Bronchial epithelial cell (primary cell): ENCODE data around the gene UPP1. TPM values are rescaled to one million over a fixed set of nuclear protein-coding genes. Genes with fewer than 3 reads are reported as not detected.
A peak's percentile ranks its signal among the peaks of the same experiment; 100 is the strongest.

Source experiments
- DNase-seq: peaks from one replicate; pipeline ENCODE4 v3.0.0-alpha.2; 2010; ENCODE audit warnings: low read depth
- FAIRE-seq: peaks from 2 replicates; lab custom pipeline; 2011; peaks lifted over from hg19 to GRCh38; lab: Jason Lieb, UNC
- H3K27me3 ChIP-seq: 2 replicates; pipeline ENCODE4 v1.5.1; 2011; ENCODE audit warnings: low read length; ENCODE audit not compliant: control insufficient read depth, insufficient read depth
- H3K36me3 ChIP-seq: 2 replicates; pipeline ENCODE4 v1.5.1; 2011; ENCODE audit warnings: low read length; ENCODE audit not compliant: control insufficient read depth, insufficient read depth
- H3K4me3 ChIP-seq: 2 replicates; pipeline ENCODE4 v1.5.1; 2011; ENCODE audit warnings: mild to moderate bottlenecking, low read depth, low read length, control low read depth
- total RNA-seq: library from RNA; depleted of rRNA; stranded (reverse); fragments of >200 nt; gene quantifications from 2 replicates; pipeline ENCODE4 v1.2.1, GENCODE V29; 2014
- TF ChIP-seq, protein P1 (sequence below): IDR thresholded peaks from 2 replicates; pipeline ENCODE4 v1.5.1; 2011; ENCODE audit warnings: mild to moderate bottlenecking, moderate library complexity, low read length, control low read depth, inconsistent platforms; ENCODE audit not compliant: insufficient read depth, severe bottlenecking

UPP1 gene
- total RNA-seq, 1 donor from 2014 or later = 762 TPM

DNA sequence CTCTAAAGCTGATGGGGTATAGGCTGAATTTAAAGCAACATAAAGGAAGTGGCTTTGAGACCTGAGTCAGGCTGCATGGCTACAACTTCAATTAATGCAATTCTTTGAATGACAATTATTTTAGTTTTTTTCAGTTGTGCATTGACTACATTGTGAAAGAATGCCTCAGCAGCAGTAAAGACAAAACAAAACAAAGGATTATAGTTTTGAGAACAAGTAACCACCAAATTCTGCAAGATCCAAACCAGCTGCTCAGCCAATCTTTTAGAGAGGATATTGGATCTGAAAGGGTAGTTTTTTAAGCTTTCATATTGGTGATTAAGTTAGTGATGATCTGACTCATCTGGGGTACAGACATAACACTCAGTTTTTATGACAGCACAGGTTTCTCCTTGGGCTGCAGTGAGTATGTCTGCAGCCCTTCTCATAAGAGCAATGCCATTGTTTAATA is 41.6 kb downstream of the UPP1 start:
- TF ChIP-seq, protein P1, sequence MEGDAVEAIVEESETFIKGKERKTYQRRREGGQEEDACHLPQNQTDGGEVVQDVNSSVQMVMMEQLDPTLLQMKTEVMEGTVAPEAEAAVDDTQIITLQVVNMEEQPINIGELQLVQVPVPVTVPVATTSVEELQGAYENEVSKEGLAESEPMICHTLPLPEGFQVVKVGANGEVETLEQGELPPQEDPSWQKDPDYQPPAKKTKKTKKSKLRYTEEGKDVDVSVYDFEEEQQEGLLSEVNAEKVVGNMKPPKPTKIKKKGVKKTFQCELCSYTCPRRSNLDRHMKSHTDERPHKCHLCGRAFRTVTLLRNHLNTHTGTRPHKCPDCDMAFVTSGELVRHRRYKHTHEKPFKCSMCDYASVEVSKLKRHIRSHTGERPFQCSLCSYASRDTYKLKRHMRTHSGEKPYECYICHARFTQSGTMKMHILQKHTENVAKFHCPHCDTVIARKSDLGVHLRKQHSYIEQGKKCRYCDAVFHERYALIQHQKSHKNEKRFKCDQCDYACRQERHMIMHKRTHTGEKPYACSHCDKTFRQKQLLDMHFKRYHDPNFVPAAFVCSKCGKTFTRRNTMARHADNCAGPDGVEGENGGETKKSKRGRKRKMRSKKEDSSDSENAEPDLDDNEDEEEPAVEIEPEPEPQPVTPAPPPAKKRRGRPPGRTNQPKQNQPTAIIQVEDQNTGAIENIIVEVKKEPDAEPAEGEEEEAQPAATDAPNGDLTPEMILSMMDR = no peak
- DNase-seq (peak; percentile 28), FAIRE-seq (no peak)
- Histone ChIP-seq H3K4me3 (no peak overlapping the region), H3K27me3 (no peaks in the 10 kb centered on the region), H3K36me3 (no peaks in the 10 kb centered on the region)

DNA sequence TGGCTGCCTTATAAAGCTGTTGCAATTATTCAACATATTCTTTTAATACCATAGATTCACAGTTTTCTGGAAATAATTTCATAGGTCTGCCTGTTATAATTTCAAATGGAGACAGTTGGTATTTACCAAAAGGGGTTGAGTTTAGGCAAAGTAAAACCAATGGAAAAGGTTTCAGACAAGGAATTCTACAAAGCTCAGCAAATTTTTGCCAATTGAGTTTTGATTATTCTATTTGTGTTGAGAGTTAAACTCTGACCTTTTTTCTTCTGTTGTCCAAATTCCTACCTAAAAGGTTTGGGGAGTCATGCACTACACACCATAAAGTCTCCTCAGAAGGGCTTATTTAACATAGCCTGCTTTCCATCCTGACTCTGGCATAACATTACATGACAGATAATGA is 43.7 kb downstream of the UPP1 start:
- no peak overlapping the region for H3K4me3 ChIP-seq
- H3K36me3 ChIP-seq = no peaks in the 10 kb centered on the region
- H3K27me3 ChIP-seq = no peaks in the 10 kb centered on the region
- FAIRE-seq (no peak), DNase-seq (no peak)
- TF ChIP-seq, protein P1 = no peak

DNA sequence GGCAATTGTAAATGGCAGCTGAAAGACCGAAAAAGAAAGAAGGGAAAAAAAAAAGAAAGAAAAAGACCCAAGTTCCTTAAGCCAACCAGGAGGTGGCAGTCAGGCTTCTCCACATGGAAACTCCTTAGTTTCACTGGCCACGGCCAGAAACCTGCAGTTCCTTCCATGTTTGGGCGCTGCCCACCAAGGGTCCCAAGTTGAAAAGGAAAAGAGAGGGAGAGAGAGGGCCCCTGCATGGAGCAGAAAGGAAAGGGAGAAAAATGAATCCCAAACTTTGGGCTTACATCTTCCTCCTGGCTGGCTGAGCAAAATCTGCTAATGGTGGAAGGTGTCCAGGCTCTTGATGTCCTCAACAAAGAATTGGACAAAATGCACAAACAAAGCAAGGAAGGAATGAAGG is 50.4 kb downstream of the UPP1 start:
- FAIRE-seq (no peak), DNase-seq (no peak)
- Histone ChIP-seq H3K4me3 (no peak overlapping the region), H3K27me3 (no peaks in the 10 kb centered on the region), H3K36me3 (no peaks in the 10 kb centered on the region)
- TF ChIP-seq, protein P1 = peak; percentile 6

DNA sequence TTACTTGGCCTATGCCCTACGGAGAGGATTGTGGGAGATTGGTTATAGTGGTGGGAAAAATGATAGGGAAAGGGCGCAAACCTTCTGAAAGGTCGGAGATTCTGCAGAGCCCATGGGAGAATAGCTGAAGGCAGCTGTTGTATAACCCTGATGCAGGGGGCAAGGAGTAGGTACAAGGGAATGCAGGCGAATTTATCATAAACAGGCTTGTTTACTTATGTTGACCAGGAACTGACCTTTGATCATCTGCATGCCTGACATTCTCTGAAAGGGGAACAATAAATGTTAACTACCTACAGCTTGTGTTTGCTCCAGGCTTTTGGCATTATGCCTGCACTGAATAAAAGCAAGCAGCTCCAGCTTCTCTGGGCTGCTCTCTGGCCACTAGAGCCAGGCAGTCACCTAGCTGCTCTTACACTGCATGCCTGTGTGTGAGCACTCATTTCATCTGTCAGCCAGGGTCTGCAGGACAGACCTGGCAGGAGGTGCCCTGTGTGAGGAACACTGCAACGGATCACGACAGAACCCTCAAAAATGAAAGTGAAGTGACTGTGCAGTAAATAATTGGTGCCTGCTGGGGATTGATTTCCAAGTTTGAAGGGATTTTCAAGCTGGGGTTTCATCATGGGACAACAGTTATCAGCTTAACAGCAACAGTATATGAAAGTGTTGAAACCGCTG is 51.1 kb downstream of the UPP1 start:
- no peak overlapping the region for H3K4me3 ChIP-seq
- FAIRE-seq = no peak
- DNase-seq = no peak
- H3K36me3 ChIP-seq = no peaks in the 10 kb centered on the region
- TF ChIP-seq, protein P1 = no peak
- H3K27me3 ChIP-seq = no peaks in the 10 kb centered on the region

DNA sequence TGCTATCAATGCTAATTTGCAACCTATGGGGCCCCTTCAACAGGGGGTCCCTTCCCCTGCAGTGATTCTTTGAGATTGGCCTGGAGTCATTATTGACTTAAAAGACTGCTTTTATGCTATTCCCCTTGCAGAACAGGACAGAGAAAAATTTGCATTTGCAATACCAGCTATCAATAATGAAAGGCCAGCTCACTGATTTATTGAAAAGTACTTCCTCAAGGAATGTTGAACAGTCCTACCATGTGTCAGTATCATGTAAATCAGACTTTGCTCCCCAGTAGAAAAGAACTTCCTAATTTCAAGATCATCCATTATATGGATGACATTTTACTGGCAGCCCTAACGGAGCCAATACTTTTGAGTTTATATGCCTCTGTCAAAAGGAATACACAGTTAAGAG is 52.5 kb downstream of the UPP1 start:
- no peaks in the 10 kb centered on the region for H3K36me3 ChIP-seq
- TF ChIP-seq, protein P1 = no peak
- DNase-seq (no peak), FAIRE-seq (no peak)
- no peak overlapping the region for H3K4me3 ChIP-seq
- no peaks in the 10 kb centered on the region for H3K27me3 ChIP-seq
